K562 (cell line): Measurements from ENCODE around the gene MAGI2. TPM values are rescaled to one million over a fixed set of nuclear protein-coding genes. Genes with fewer than 3 reads are reported as not detected.

Experiments
- ATAC-seq: fragments of 200-7000 bp; cut with Tn5 transposase; 3 replicates; pipeline ENCODE4 v1.9.1; 2020; ENCODE audit warnings: moderate library complexity
- BruUV-seq: library from RNA; stranded (reverse); fragments of 400-500 nt; replicated peaks from 2 replicates; lab custom pipeline; 2021; lab: Mats Ljungman, UMichigan
- CTCF ChIA-PET: fragments of 300-600 bp; formaldehyde crosslinking; extraction: SDS; loops from one replicate; lab custom pipeline; 2021; ENCODE audit warnings: low intra/inter-chr PET ratio; lab: Yijun Ruan, JAX
- POLR2A ChIA-PET: fragments of 300-600, 350-650 bp; sonication (Branson Sonifier 250); formaldehyde crosslinking; extraction: SDS; loops from one replicate; lab custom pipeline; 2021; ENCODE audit warnings: antibody characterized with exemption, inconsistent platforms; lab: Yijun Ruan, JAX
- DNase-seq, 4 experiments: peaks; one replicate each; pipeline versions ENCODE4 v3.0.0 to v3.0.0-alpha.2; 2011 to 2018; ENCODE audit warnings: low spot score in 3 of 4, mixed read lengths in 3 of 4; ENCODE audit errors: extremely low read depth in 1 of 4
- FAIRE-seq: peaks from 2 replicates; lab custom pipeline; 2011; peaks lifted over from hg19 to GRCh38; lab: Jason Lieb, UNC
- H2AFZ ChIP-seq: 2 replicates; pipeline ENCODE4 v1.6.0; 2011; ENCODE audit warnings: low read depth, low read length, control low read depth, inconsistent platforms
- H3K27ac ChIP-seq: fragments of 200-600 bp; 3 replicates; pipeline ENCODE4 v1.8.0; 2011; ENCODE audit warnings: low read depth, mild to moderate bottlenecking, control low read depth, inconsistent platforms, low read length, moderate library complexity, mixed read lengths; ENCODE audit errors: extremely low read depth
- H3K27me3 ChIP-seq, 2 experiments: fragments of 300-600 bp in 1 of 2; 2 replicates in 1 of 2; 3 replicates in 1 of 2; pipeline versions ENCODE4 v1.6.0 to v1.8.0; 2011; ENCODE audit warnings: inconsistent platforms in 2 of 2, low read length in 2 of 2, mild to moderate bottlenecking in 1 of 2, mixed read lengths in 1 of 2, moderate library complexity in 1 of 2; ENCODE audit not compliant: control insufficient read depth in 2 of 2, insufficient read depth in 2 of 2
- H3K36me3 ChIP-seq: fragments of 300-600 bp; 3 replicates; pipeline ENCODE4 v1.8.0; 2011; ENCODE audit warnings: mild to moderate bottlenecking, low read length, inconsistent platforms; ENCODE audit not compliant: control insufficient read depth, insufficient read depth
- H3K4me1 ChIP-seq, 2 experiments: fragments of 200-600 bp in 1 of 2; replicated peaks in 1 of 2; 2 replicates in 1 of 2; 3 replicates in 1 of 2; pipeline versions ENCODE4 v1.5.1 to v1.8.0; 2011; ENCODE audit warnings: inconsistent platforms in 2 of 2, low read length in 2 of 2, mild to moderate bottlenecking in 1 of 2, mixed read lengths in 1 of 2, moderate library complexity in 1 of 2; ENCODE audit not compliant: control insufficient read depth in 2 of 2, insufficient read depth in 2 of 2
- H3K4me2 ChIP-seq: 2 replicates; pipeline ENCODE4 v1.6.1; 2011; ENCODE audit warnings: low read length, control low read depth, inconsistent platforms, mixed read lengths; ENCODE audit not compliant: insufficient read depth
- H3K4me3 ChIP-seq: fragments of 200-600 bp; sonication (generic), shearing (Covaris generic); 2 replicates; pipeline ENCODE4 v1.5.1; 2016; ENCODE audit warnings: control low read depth, inconsistent platforms
- H3K79me2 ChIP-seq: fragments of 200-600 bp; 3 replicates; pipeline ENCODE4 v1.8.0; 2011; ENCODE audit warnings: low read length, inconsistent platforms; ENCODE audit not compliant: control insufficient read depth, insufficient read depth
- H3K9ac ChIP-seq, 2 experiments: 2 replicates each; pipeline versions ENCODE4 v1.6.0 to v1.6.1; 2011; ENCODE audit warnings: low read depth in 2 of 2, low read length in 2 of 2, control low read depth in 1 of 2, inconsistent platforms in 1 of 2, mild to moderate bottlenecking in 1 of 2, mixed read lengths in 1 of 2; ENCODE audit not compliant: insufficient read depth in 1 of 2
- H3K9me1 ChIP-seq: one replicate; pipeline ENCODE4 v1.6.0; 2011; ENCODE audit warnings: inconsistent platforms, mild to moderate bottlenecking, low read length, moderate library complexity; ENCODE audit not compliant: control insufficient read depth, insufficient read depth
- H3K9me3 ChIP-seq: replicated peaks from 2 replicates; pipeline ENCODE4 v1.5.1; 2011; ENCODE audit warnings: low read depth, low read length, inconsistent platforms; ENCODE audit not compliant: control insufficient read depth, insufficient read depth
- H4K20me1 ChIP-seq: replicated peaks from 2 replicates; pipeline ENCODE4 v1.6.1; 2011; ENCODE audit warnings: low read length, inconsistent platforms, mixed read lengths; ENCODE audit not compliant: control insufficient read depth, insufficient read depth
- DACH1 ChIP-seq: fragments of 450-650 bp; IDR thresholded peaks from 2 replicates; pipeline ENCODE4 v1.6.1; 2018; ENCODE audit not compliant: partially characterized antibody
- FOXJ2 ChIP-seq: fragments of 200-800 bp; sonication (Bioruptor generic); IDR thresholded peaks from 2 replicates; pipeline ENCODE4 v1.6.1; 2016; ENCODE audit warnings: missing genetic modification characterization, missing compliant biosample characterization
- GATAD2B ChIP-seq: fragments of 450-650 bp; IDR thresholded peaks from 2 replicates; pipeline ENCODE4 v1.6.1; 2017; ENCODE audit warnings: mild to moderate bottlenecking, borderline replicate concordance
- HDAC6 ChIP-seq: IDR thresholded peaks from 2 replicates; pipeline ENCODE4 v1.6.1; 2012; ENCODE audit warnings: low read depth, mild to moderate bottlenecking, control low read depth, inconsistent platforms, low read length, moderate library complexity
- POU5F1 ChIP-seq: fragments of 150-350 bp; IDR thresholded peaks from 2 replicates; pipeline ENCODE4 v1.6.1; 2014; ENCODE audit warnings: borderline replicate concordance, low read length, low read depth, mild to moderate bottlenecking; ENCODE audit not compliant: partially characterized antibody
- SMAD3 ChIP-seq: fragments of 450-650 bp; formaldehyde crosslinking; conservative IDR thresholded peaks from 2 replicates; pipeline ENCODE4 v1.4.0; 2020; ENCODE audit warnings: mild to moderate bottlenecking
- in situ Hi-C: fragments of 300-500 bp; cut with MboI; formaldehyde crosslinking; loops from 4 replicates; pipeline ENCODE4 v1.15.0; 2018; ENCODE audit warnings: inconsistent platforms, mixed read lengths
- intact Hi-C: fragments of 100-400 bp; cut with micrococcal nuclease; formaldehyde crosslinking; loops from 2 replicates; pipeline ENCODE4 v1.14.2; 2022
- polyA plus RNA-seq, 8 experiments: library from polyadenylated mRNA; depleted of rRNA in 4 of 8; stranded (reverse) in 5 of 8; unstranded in 3 of 8; fragments of >200 nt; fragmentation: Nextera tagmentation in 2 of 8; fragmentation: Illumina TruSeq in 1 of 8; extraction: Ambion mirVana in 2 of 8; extraction: Trizol in 1 of 8; gene quantifications; 2 replicates each; pipeline versions ENCODE4 v1.2.1 to v1.2.3, GENCODE V29; 2011 to 2014; ENCODE audit warnings: inconsistent platforms in 1 of 8, missing spikeins in 1 of 8
- total RNA-seq, 7 experiments: library from RNA; depleted of rRNA in 6 of 7; stranded (reverse); fragments of >200 nt in 6 of 7; fragmentation: Illumina TruSeq in 2 of 7; extraction: Trizol in 2 of 7; gene quantifications; 2 replicates each; pipeline versions ENCODE4 v1.2.1 to v1.2.3, GENCODE V29; 2011 to 2021; ENCODE audit warnings: low replicate concordance in 1 of 7
- TF ChIP-seq, protein P1 (sequence below): fragments of 450-650 bp; IDR thresholded peaks from 2 replicates; pipeline ENCODE4 v1.6.1; 2017; ENCODE audit warnings: antibody characterized with exemption
- TF ChIP-seq, protein P2 (sequence below): sonication (generic); formaldehyde crosslinking; IDR thresholded peaks from 2 replicates; pipeline ENCODE4 v1.9.0; 2022; ENCODE audit warnings: mild to moderate bottlenecking, missing genetic modification reagents

The MAGI2 gene
- total and polyA plus RNA-seq, 9 of the 15 experiments (the other 6 are each of a cell fraction or from before 2014, with no cell fraction given) = 0.27 to 1.4 (median 0.70) TPM

DNA sequence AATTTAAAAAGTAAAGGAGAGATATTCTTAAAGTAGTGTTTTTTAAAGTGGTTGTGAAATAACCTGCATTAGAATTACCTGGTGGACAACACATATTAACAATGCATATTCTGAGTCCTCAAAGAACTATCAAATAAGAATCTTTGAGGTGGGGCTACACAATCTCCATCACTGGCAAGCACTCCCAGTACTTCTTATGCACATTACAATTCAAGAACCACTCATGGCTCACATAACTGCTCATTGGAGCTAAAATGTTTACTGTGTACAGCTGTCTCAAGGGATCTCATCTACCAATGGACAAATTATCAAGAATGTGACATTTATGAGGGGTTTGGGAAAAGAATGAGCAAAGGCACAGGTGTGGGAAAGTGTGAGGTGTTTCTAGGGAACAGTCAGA lies 962.9 kb downstream of the MAGI2 start:
- ChIA-PET CTCF (no interaction called here), POLR2A (no interaction called here)
- Histone ChIP-seq H3K4me3 (no peak overlapping the region), H2AFZ (no peak overlapping the region), H3K9ac (no peak overlapping the region), H3K36me3 (no peaks in the 10 kb centered on the region), H3K4me2 (no peak overlapping the region), H3K27me3 (no peaks in the 10 kb centered on the region), H3K27ac (no peak overlapping the region), H3K79me2 (no peaks in the 10 kb centered on the region), H3K4me1 (no peaks in the 10 kb centered on the region), H3K9me1 (no peaks in the 10 kb centered on the region), H3K9me3 (no peaks in the 10 kb centered on the region), H4K20me1 (no peaks in the 10 kb centered on the region)
- TF ChIP-seq, protein P1, sequence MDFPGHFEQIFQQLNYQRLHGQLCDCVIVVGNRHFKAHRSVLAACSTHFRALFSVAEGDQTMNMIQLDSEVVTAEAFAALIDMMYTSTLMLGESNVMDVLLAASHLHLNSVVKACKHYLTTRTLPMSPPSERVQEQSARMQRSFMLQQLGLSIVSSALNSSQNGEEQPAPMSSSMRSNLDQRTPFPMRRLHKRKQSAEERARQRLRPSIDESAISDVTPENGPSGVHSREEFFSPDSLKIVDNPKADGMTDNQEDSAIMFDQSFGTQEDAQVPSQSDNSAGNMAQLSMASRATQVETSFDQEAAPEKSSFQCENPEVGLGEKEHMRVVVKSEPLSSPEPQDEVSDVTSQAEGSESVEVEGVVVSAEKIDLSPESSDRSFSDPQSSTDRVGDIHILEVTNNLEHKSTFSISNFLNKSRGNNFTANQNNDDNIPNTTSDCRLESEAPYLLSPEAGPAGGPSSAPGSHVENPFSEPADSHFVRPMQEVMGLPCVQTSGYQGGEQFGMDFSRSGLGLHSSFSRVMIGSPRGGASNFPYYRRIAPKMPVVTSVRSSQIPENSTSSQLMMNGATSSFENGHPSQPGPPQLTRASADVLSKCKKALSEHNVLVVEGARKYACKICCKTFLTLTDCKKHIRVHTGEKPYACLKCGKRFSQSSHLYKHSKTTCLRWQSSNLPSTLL = no peak
- TF ChIP-seq HDAC6 = no peak
- no peak for TF ChIP-seq SMAD3 (CRISPR knock-in tag)
- no peak for TF ChIP-seq POU5F1
- TF ChIP-seq GATAD2B = no peak
- no peak for TF ChIP-seq FOXJ2 (tag)
- no peak for TF ChIP-seq DACH1
- TF ChIP-seq, protein P2, sequence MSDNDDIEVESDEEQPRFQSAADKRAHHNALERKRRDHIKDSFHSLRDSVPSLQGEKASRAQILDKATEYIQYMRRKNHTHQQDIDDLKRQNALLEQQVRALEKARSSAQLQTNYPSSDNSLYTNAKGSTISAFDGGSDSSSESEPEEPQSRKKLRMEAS (CRISPR knock-in tag) = no peak
- intact Hi-C loops = no loop called here
- FAIRE-seq (no peak), ATAC-seq (no peak), DNase-seq (no peak)
- in situ Hi-C loops = no loop called here
- BruUV-seq = no TSS peak
